GM23338 (cell line): Measurements from ENCODE around the gene WDSUB1. TPM values are rescaled to one million over a fixed set of nuclear protein-coding genes. Genes with fewer than 3 reads are reported as not detected.

ENCODE experiments used
- ATAC-seq: fragments of 200-7000 bp; cut with Tn5 transposase; 3 replicates; pipeline ENCODE4 v1.9.1; 2020
- DNase-seq: peaks from one replicate; pipeline ENCODE4 v3.0.0-alpha.2; 2015; ENCODE audit warnings: low spot score
- H2AFZ ChIP-seq: fragments of 200-600 bp; sonication (generic); 2 replicates; pipeline ENCODE4 v1.8.0; 2016; ENCODE audit warnings: antibody characterized with exemption, mild to moderate bottlenecking, moderate library complexity
- H3F3A ChIP-seq: fragments of 200-600 bp; sonication (generic); replicated peaks from 2 replicates; pipeline ENCODE4 v1.8.0; 2017; ENCODE audit warnings: antibody characterized with exemption, mixed run types, low read depth
- H3K27ac ChIP-seq: fragments of 200-600 bp; sonication (generic); 2 replicates; pipeline ENCODE4 v1.6.1; 2016; ENCODE audit warnings: low read depth
- H3K27me3 ChIP-seq: fragments of 200-600 bp; sonication (generic); 2 replicates; pipeline ENCODE4 v1.8.0; 2016; ENCODE audit warnings: mild to moderate bottlenecking, mixed run types, moderate library complexity; ENCODE audit not compliant: insufficient read depth
- H3K36me3 ChIP-seq: fragments of 200-600 bp; sonication (generic); 2 replicates; pipeline ENCODE4 v1.8.0; 2016; ENCODE audit warnings: mild to moderate bottlenecking; ENCODE audit not compliant: insufficient read depth
- H3K4me1 ChIP-seq: fragments of 200-600 bp; sonication (generic); 2 replicates; pipeline ENCODE4 v1.8.0; 2016; ENCODE audit warnings: mild to moderate bottlenecking, moderate library complexity; ENCODE audit not compliant: insufficient read depth
- H3K4me2 ChIP-seq: fragments of 200-600 bp; sonication (generic); 2 replicates; pipeline ENCODE4 v1.7.1; 2017; ENCODE audit warnings: mixed run types
- H3K4me3 ChIP-seq: fragments of 200-600 bp; sonication (generic); 2 replicates; pipeline ENCODE4 v1.6.1; 2016; ENCODE audit warnings: mixed run types
- H3K79me2 ChIP-seq: fragments of 200-600 bp; sonication (generic); replicated peaks from 2 replicates; pipeline ENCODE4 v1.8.0; 2017; ENCODE audit warnings: mild to moderate bottlenecking; ENCODE audit not compliant: insufficient read depth
- H3K9me2 ChIP-seq: fragments of 200-600 bp; sonication (generic); 2 replicates; pipeline ENCODE4 v1.8.0; 2017; ENCODE audit not compliant: insufficient read depth
- H4K20me1 ChIP-seq: fragments of 200-600 bp; sonication (generic); replicated peaks from 2 replicates; pipeline ENCODE4 v1.8.0; 2017; ENCODE audit warnings: mild to moderate bottlenecking; ENCODE audit not compliant: insufficient read depth
- H3K27ac Mint-ChIP-seq: 2 replicates; pipeline ENCODE4 v1.8.0; 2020; ENCODE audit warnings: inconsistent platforms, mild to moderate bottlenecking, moderate library complexity, mixed read lengths
- H3K27me3 Mint-ChIP-seq: 3 replicates; pipeline ENCODE4 v1.8.0; 2022; ENCODE audit warnings: low read depth, mild to moderate bottlenecking, moderate library complexity, mixed read lengths, inconsistent platforms; ENCODE audit not compliant: insufficient read depth, poor library complexity
- H3K36me3 Mint-ChIP-seq: 3 replicates; pipeline ENCODE4 v1.8.0; 2021; ENCODE audit warnings: low read depth, mild to moderate bottlenecking, inconsistent platforms, moderate library complexity, mixed read lengths
- H3K4me1 Mint-ChIP-seq: 3 replicates; pipeline ENCODE4 v1.8.0; 2020; ENCODE audit warnings: mild to moderate bottlenecking, inconsistent platforms, mixed read lengths
- H3K4me3 Mint-ChIP-seq: 3 replicates; pipeline ENCODE4 v1.8.0; 2021; ENCODE audit warnings: moderate library complexity, mild to moderate bottlenecking, inconsistent platforms, mixed read lengths
- H3K9me3 Mint-ChIP-seq: 3 replicates; pipeline ENCODE4 v1.8.0; 2020; ENCODE audit warnings: moderate library complexity, mild to moderate bottlenecking, inconsistent platforms, mixed read lengths
- CREB1 ChIP-seq: fragments of 250-450 bp; sonication (Bioruptor Pico); IDR thresholded peaks from 2 replicates; pipeline ENCODE4 v1.5.0; 2020; ENCODE audit warnings: low read depth, mild to moderate bottlenecking, moderate library complexity
- ETS1 ChIP-seq: IDR thresholded peaks from 2 replicates; pipeline ENCODE4 v1.6.1; 2016; ENCODE audit warnings: antibody characterized with exemption
- EZH2 ChIP-seq: fragments of 200-600 bp; sonication (generic); IDR thresholded peaks from one replicate; pipeline ENCODE4 v1.8.0; 2017; ENCODE audit warnings: antibody characterized with exemption, mild to moderate bottlenecking, low read depth; ENCODE audit not compliant: unreplicated experiment
- EZH2phosphoT487 ChIP-seq: fragments of 200-600 bp; sonication (generic); IDR thresholded peaks from one replicate; pipeline ENCODE4 v1.8.1; 2018; ENCODE audit warnings: antibody characterized with exemption; ENCODE audit not compliant: unreplicated experiment
- JUNB ChIP-seq: IDR thresholded peaks from one replicate; pipeline ENCODE4 v1.6.1; 2016; ENCODE audit warnings: antibody characterized with exemption; ENCODE audit not compliant: unreplicated experiment
- NANOG ChIP-seq: IDR thresholded peaks from 2 replicates; pipeline ENCODE4 v1.6.1; 2016; ENCODE audit warnings: antibody characterized with exemption, borderline replicate concordance
- POLR2AphosphoS5 ChIP-seq: IDR thresholded peaks from 2 replicates; pipeline ENCODE4 v1.6.1; 2016; ENCODE audit warnings: antibody characterized with exemption, low read depth
- REST ChIP-seq: IDR thresholded peaks from one replicate; pipeline ENCODE4 v1.6.1; 2018; ENCODE audit warnings: antibody characterized with exemption; ENCODE audit not compliant: unreplicated experiment
- STAT1 ChIP-seq: IDR thresholded peaks from one replicate; pipeline ENCODE4 v1.6.1; 2016; ENCODE audit warnings: antibody characterized with exemption; ENCODE audit not compliant: unreplicated experiment
- ZNF114 ChIP-seq: fragments of 250-450 bp; sonication (Bioruptor Pico); IDR thresholded peaks from 2 replicates; pipeline ENCODE4 v1.5.0; 2020; ENCODE audit warnings: mild to moderate bottlenecking, moderate library complexity
- ZNF331 ChIP-seq: fragments of 250-450 bp; sonication (Bioruptor Pico); IDR thresholded peaks from 2 replicates; pipeline ENCODE4 v1.5.0; 2020; ENCODE audit warnings: low read depth, mild to moderate bottlenecking, moderate library complexity
- polyA plus RNA-seq: library from polyadenylated mRNA; unstranded; fragments of >200 nt; fragmentation: Nextera tagmentation; extraction: Ambion mirVana; gene quantifications from 2 replicates; pipeline ENCODE4 v1.2.1, GENCODE V29; 2016
- total RNA-seq: library from RNA; depleted of rRNA; stranded (reverse); fragments of >200 nt; shearing (Covaris generic); gene quantifications from 2 replicates; pipeline ENCODE4 v1.2.3, GENCODE V29; 2014
- TF ChIP-seq, protein P1 (sequence below), 2 experiments: fragments of 200-600 bp in 1 of 2; sonication (generic) in 1 of 2; conservative IDR thresholded peaks; 2 replicates each; pipeline versions ENCODE4 v1.5.1 to v1.6.1; 2016 to 2017; ENCODE audit warnings: antibody characterized with exemption in 2 of 2, low read depth in 2 of 2, mild to moderate bottlenecking in 2 of 2, moderate library complexity in 1 of 2
- TF ChIP-seq, protein P2 (sequence below): fragments of 250-450 bp; sonication (Bioruptor Pico); IDR thresholded peaks from 2 replicates; pipeline ENCODE4 v1.5.0; 2020; ENCODE audit warnings: mild to moderate bottlenecking, moderate library complexity

WDSUB1 gene
- total and polyA plus RNA-seq, 2 experiments from 2014 or later = 9.9 to 12.2 TPM

DNA sequence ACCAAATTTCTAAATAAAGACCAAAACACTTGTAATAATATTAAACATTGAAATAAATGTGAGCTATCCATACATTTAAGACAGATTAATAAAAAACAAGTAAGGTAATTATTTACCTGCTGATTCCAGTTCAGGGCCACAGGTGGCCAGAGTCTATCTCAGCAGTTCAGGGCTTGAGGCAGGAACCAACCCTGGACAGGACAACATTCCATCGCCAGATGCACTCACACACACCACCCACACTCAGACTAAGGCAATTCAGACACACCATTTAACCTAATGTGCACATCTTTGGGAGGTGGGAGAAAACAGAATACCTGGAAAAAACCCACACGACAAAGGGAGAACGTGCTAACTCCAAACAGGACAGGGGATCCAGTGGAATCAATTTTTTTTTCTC is 14.1 kb upstream of the WDSUB1 start:
- H2AFZ ChIP-seq = no peak overlapping the region
- no peaks in the 10 kb centered on the region for H3K4me1 ChIP-seq
- peak; percentile 21; the same call in 1 of the 3 replicates for ATAC-seq
- Mint-ChIP-seq H3K4me3 (no peak overlapping the region), H3K9me3 (no peaks in the 10 kb centered on the region; the same call in 2 of the 3 replicates), H3K27me3 (no peaks in the 10 kb centered on the region), H3K4me1 (peaks cover 8% of the 10 kb centered on the region), H3K27ac (no peak overlapping the region), H3K36me3 (no peaks in the 10 kb centered on the region)
- DNase-seq = no peak
- no peaks in the 10 kb centered on the region for H3F3A ChIP-seq
- TF ChIP-seq CREB1 (no peak), ETS1 (no peak), ZNF114 (CRISPR knock-in tag) (no peak), NANOG (no peak), EZH2phosphoT487 (no peak), ZNF331 (CRISPR knock-in tag) (no peak), POLR2AphosphoS5 (no peak), STAT1 (no peak), JUNB (no peak), EZH2 (no peak), REST (no peak)
- TF ChIP-seq, protein P1, sequence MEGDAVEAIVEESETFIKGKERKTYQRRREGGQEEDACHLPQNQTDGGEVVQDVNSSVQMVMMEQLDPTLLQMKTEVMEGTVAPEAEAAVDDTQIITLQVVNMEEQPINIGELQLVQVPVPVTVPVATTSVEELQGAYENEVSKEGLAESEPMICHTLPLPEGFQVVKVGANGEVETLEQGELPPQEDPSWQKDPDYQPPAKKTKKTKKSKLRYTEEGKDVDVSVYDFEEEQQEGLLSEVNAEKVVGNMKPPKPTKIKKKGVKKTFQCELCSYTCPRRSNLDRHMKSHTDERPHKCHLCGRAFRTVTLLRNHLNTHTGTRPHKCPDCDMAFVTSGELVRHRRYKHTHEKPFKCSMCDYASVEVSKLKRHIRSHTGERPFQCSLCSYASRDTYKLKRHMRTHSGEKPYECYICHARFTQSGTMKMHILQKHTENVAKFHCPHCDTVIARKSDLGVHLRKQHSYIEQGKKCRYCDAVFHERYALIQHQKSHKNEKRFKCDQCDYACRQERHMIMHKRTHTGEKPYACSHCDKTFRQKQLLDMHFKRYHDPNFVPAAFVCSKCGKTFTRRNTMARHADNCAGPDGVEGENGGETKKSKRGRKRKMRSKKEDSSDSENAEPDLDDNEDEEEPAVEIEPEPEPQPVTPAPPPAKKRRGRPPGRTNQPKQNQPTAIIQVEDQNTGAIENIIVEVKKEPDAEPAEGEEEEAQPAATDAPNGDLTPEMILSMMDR (conservative IDR thresholded peaks at IDR 0.05; ENCODE audit: low read depth in 2 of 2) = no peak
- TF ChIP-seq, protein P2, sequence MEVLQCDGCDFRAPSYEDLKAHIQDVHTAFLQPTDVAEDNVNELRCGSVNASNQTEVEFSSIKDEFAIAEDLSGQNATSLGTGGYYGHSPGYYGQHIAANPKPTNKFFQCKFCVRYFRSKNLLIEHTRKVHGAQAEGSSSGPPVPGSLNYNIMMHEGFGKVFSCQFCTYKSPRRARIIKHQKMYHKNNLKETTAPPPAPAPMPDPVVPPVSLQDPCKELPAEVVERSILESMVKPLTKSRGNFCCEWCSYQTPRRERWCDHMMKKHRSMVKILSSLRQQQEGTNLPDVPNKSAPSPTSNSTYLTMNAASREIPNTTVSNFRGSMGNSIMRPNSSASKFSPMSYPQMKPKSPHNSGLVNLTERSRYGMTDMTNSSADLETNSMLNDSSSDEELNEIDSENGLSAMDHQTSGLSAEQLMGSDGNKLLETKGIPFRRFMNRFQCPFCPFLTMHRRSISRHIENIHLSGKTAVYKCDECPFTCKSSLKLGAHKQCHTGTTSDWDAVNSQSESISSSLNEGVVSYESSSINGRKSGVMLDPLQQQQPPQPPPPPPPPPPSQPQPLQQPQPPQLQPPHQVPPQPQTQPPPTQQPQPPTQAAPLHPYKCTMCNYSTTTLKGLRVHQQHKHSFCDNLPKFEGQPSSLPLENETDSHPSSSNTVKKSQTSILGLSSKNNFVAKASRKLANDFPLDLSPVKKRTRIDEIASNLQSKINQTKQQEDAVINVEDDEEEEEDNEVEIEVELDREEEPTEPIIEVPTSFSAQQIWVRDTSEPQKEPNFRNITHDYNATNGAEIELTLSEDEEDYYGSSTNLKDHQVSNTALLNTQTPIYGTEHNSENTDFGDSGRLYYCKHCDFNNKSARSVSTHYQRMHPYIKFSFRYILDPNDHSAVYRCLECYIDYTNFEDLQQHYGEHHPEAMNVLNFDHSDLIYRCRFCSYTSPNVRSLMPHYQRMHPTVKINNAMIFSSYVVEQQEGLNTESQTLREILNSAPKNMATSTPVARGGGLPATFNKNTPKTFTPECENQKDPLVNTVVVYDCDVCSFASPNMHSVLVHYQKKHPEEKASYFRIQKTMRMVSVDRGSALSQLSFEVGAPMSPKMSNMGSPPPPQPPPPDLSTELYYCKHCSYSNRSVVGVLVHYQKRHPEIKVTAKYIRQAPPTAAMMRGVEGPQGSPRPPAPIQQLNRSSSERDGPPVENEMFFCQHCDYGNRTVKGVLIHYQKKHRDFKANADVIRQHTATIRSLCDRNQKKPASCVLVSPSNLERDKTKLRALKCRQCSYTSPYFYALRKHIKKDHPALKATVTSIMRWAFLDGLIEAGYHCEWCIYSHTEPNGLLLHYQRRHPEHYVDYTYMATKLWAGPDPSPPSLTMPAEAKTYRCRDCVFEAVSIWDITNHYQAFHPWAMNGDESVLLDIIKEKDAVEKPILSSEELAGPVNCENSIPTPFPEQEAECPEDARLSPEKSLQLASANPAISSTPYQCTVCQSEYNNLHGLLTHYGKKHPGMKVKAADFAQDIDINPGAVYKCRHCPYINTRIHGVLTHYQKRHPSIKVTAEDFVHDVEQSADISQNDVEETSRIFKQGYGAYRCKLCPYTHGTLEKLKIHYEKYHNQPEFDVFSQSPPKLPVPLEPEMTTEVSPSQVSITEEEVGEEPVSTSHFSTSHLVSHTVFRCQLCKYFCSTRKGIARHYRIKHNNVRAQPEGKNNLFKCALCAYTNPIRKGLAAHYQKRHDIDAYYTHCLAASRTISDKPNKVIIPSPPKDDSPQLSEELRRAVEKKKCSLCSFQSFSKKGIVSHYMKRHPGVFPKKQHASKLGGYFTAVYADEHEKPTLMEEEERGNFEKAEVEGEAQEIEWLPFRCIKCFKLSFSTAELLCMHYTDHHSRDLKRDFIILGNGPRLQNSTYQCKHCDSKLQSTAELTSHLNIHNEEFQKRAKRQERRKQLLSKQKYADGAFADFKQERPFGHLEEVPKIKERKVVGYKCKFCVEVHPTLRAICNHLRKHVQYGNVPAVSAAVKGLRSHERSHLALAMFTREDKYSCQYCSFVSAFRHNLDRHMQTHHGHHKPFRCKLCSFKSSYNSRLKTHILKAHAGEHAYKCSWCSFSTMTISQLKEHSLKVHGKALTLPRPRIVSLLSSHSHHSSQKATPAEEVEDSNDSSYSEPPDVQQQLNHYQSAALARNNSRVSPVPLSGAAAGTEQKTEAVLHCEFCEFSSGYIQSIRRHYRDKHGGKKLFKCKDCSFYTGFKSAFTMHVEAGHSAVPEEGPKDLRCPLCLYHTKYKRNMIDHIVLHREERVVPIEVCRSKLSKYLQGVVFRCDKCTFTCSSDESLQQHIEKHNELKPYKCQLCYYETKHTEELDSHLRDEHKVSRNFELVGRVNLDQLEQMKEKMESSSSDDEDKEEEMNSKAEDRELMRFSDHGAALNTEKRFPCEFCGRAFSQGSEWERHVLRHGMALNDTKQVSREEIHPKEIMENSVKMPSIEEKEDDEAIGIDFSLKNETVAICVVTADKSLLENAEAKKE = no peak
- H4K20me1 ChIP-seq = no peaks in the 10 kb centered on the region
- H3K36me3 ChIP-seq = no peaks in the 10 kb centered on the region
- no peaks in the 10 kb centered on the region for H3K9me2 ChIP-seq
- no peaks in the 10 kb centered on the region for H3K79me2 ChIP-seq
- H3K27ac ChIP-seq = no peak overlapping the region
- H3K27me3 ChIP-seq = no peaks in the 10 kb centered on the region
- no peak overlapping the region for H3K4me3 ChIP-seq
- no peak overlapping the region for H3K4me2 ChIP-seq
